Measurements from ENCODE around the gene OASL.

OASL gene

GRCh38 chr12:121033625-121034349 lies 5.3 kb downstream of the OASL start:
- H3K4me3 ChIP-seq (ENCODE audit: low read length): no peak overlapping the region
- TF ChIP-seq CTCF (conservative IDR thresholded peaks at IDR 0.05; ENCODE audit: low read length): no peak
- DNase-seq (ENCODE audit: low read depth): peak; percentile 46

- no peak for TF ChIP-seq CTCF (conservative IDR thresholded peaks at IDR 0.05; ENCODE audit: low read length)
- DNase-seq (ENCODE audit: low read depth): no peak
- H3K4me3 ChIP-seq (ENCODE audit: low read length): no peak overlapping the region
Measured at GRCh38 chr12:121030576-121031212, 8.4 kb downstream of the OASL start.

- DNase-seq (ENCODE audit: low read depth): no peak
- no peak for TF ChIP-seq CTCF (conservative IDR thresholded peaks at IDR 0.05; ENCODE audit: low read length)
- no peak overlapping the region for H3K4me3 ChIP-seq (ENCODE audit: low read length)
Measured at GRCh38 chr12:121026274-121027045, 12.6 kb downstream of the OASL start.

- DNase-seq (ENCODE audit: low read depth): no peak
- TF ChIP-seq CTCF (conservative IDR thresholded peaks at IDR 0.05; ENCODE audit: low read length): no peak
Measured at GRCh38 chr12:121025442-121026226, 13.4 kb downstream of the OASL start.

GRCh38 chr12:121023799-121024198 lies 15.2 kb downstream of the OASL start:
- H3K4me3 ChIP-seq (ENCODE audit: low read length): no peak overlapping the region
- no peak for DNase-seq (ENCODE audit: low read depth)
- TF ChIP-seq CTCF (conservative IDR thresholded peaks at IDR 0.05; ENCODE audit: low read length): no peak

More at GRCh38 chr12:121025442-121026226, 13.4 kb downstream of the OASL start:
- no peak overlapping the region for H3K4me3 ChIP-seq (ENCODE audit: low read length)

- TF ChIP-seq CTCF (conservative IDR thresholded peaks at IDR 0.05; ENCODE audit: low read length): no peak
- no peak for DNase-seq (ENCODE audit: low read depth)
Measured at GRCh38 chr12:121022713-121023112, 16.3 kb downstream of the OASL start.

More at GRCh38 chr12:121022713-121023112, 16.3 kb downstream of the OASL start:
- H3K4me3 ChIP-seq (ENCODE audit: low read length): no peak overlapping the region
